GM19351 (cell line): ENCODE data around the gene ARHGAP44.
A peak's percentile ranks its signal among the peaks of the same experiment; 100 is the strongest.
"Not testable (repeated sequence)": the region's sequence is repeated elsewhere in the genome, so short reads cannot be mapped to it uniquely, and the experiment has no call there.

Experiments
- ATAC-seq: cut with Tn5 transposase; IDR thresholded peaks from one replicate; pipeline ENCODE4 v1.9.1; 2021; ENCODE audit warnings: mild to moderate bottlenecking, moderate library complexity; ENCODE audit not compliant: unreplicated experiment

ARHGAP44 gene

GRCh38 chr17:12814718-12815117, 25.4 kb downstream of the ARHGAP44 start:
- no peak for ATAC-seq

- ATAC-seq, result peak; percentile 99
These were observed 26.4 kb downstream of the ARHGAP44 start for GRCh38 chr17:12815642-12816141.

GRCh38 chr17:12821376-12821940, 32.2 kb downstream of the ARHGAP44 start:
- no peak for ATAC-seq

GRCh38 chr17:12826431-12826830, 37.1 kb downstream of the ARHGAP44 start:
- ATAC-seq, result no peak

- ATAC-seq, result no peak
These were observed 41.5 kb downstream of the ARHGAP44 start for GRCh38 chr17:12830777-12831247.

- no peak for ATAC-seq
These were observed 42.5 kb downstream of the ARHGAP44 start for GRCh38 chr17:12831839-12832238.

GRCh38 chr17:12839042-12839441, 49.7 kb downstream of the ARHGAP44 start:
- no peak for ATAC-seq

GRCh38 chr17:12842936-12843335, 53.6 kb downstream of the ARHGAP44 start:
- no peak for ATAC-seq

GRCh38 chr17:12850996-12851395, 61.7 kb downstream of the ARHGAP44 start:
- no peak for ATAC-seq

- ATAC-seq, result no peak
These were observed 62.7 kb downstream of the ARHGAP44 start for GRCh38 chr17:12851901-12852435.

- no peak for ATAC-seq
These were observed 64.6 kb downstream of the ARHGAP44 start for GRCh38 chr17:12853921-12854320.

GRCh38 chr17:12856416-12856815, 67.1 kb downstream of the ARHGAP44 start:
- no peak for ATAC-seq

GRCh38 chr17:12857592-12857991, 68.3 kb downstream of the ARHGAP44 start:
- no peak for ATAC-seq

- ATAC-seq, result peak; percentile 64
These were observed 70.2 kb downstream of the ARHGAP44 start for GRCh38 chr17:12859520-12859919.

- ATAC-seq, result peak; percentile 39
These were observed 76.5 kb downstream of the ARHGAP44 start for GRCh38 chr17:12865769-12866168.

GRCh38 chr17:12866244-12866643, 76.9 kb downstream of the ARHGAP44 start:
- ATAC-seq, result peak; percentile 60

GRCh38 chr17:12867726-12868125, 78.4 kb downstream of the ARHGAP44 start:
- no peak for ATAC-seq

GRCh38 chr17:12873415-12874125, 84.3 kb downstream of the ARHGAP44 start:
- not testable (repeated sequence) for ATAC-seq

- ATAC-seq, result peak; percentile 57
These were observed 88.8 kb downstream of the ARHGAP44 start for GRCh38 chr17:12877953-12878669.

- ATAC-seq, result not testable (repeated sequence)
These were observed 89.8 kb downstream of the ARHGAP44 start for GRCh38 chr17:12879096-12879495.

GRCh38 chr17:12883472-12883871, 94.2 kb downstream of the ARHGAP44 start:
- no peak for ATAC-seq
